Bone marrow (tissue), 2 donors: ENCODE measurements around the gene ITIH5.
"Not testable (repeated sequence)": the region's sequence is repeated elsewhere in the genome, so short reads cannot be mapped to it uniquely, and the experiment has no call there.

Experiments
- DNase-seq, 2 donors: peaks; one replicate each; lab custom pipeline; 2025; lab: John Stamatoyannopoulos, UW

The ITIH5 gene

GRCh38 chr10:7687228-7687907 is 20.6 kb upstream of the ITIH5 start:
- DNase-seq: peak; percentile 11 to 88

DNA sequence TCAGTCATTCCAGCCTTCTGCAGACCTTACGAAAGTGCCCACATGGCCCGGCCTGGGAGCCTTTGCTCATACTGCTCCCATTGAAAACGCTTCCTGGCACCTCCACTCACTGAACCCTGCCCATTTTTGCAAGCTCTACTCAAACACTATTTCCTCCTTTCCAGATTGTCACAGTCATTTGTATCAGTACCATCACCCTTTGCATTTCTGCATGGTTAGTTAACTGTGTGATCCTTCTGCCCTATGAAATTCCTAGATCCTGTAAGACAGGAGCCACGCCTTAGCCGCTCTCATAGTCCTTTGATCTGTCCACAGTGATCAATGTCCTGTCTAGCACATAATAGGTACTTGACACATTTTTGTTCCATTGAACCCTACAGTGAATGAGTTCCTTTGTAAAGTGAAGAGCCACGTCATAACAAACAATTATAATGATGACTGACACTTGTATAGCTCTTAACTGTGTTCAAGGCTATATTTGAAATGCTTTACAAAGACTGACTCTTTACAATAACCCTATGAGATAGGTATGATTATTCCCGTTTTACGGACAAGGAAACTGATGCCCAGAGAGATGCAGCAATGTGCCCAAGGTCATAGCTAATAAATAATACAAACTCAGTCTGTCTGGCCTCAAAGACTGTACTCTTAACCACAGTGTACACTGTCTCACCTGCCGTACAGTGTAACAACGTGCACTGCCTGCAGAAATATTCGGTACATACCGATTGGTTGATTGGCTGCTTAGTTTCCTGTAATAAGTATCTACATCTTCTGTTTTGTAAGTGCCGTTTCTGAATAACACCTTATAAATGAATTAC is 19.8 kb upstream of the ITIH5 start:
- DNase-seq: no peak

DNA sequence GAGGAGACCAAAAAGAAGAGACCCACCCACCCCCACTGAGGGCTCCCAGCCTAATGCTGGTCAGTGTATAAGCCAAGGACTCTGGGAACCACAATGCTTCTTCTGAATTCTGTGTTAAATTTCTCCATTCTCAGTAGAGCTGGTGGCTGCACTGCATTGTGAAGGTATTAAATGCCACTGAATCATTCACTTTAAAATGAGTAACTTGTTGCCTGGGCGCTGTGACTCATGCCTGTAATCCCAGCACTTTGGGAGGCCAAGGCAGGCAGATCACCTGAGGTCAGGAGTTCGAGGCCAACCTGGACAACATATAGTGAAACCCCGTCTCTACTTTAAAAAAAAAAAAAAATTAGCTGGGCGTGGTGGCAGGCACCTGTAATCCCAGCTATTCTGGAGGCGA is 13.3 kb upstream of the ITIH5 start:
- not testable (repeated sequence) for DNase-seq

DNA sequence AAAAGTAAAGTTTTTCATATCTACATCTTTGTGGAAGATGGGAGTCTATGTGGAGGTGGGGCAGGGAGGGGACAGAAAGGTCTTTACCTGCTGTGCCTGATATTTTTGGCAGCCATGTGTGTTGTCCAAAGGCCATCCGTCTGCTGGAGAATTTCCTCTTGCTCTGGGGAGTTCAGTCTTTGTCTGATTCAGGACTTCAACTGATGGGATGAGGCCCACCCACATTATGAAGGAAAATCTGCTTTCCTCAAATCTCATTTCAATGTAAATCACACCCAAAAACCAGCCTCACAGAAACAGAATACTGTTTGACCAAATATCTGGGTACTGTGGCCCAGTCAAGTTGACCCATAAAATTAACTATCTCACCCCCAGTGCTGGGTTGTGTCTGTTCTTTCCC is 12.5 kb upstream of the ITIH5 start:
- no peak for DNase-seq

GRCh38 chr10:7672341-7673134 is 5.8 kb upstream of the ITIH5 start:
- DNase-seq: no peak

- no peak for DNase-seq
Measured at GRCh38 chr10:7670157-7670556, 3.4 kb upstream of the ITIH5 start.

DNA sequence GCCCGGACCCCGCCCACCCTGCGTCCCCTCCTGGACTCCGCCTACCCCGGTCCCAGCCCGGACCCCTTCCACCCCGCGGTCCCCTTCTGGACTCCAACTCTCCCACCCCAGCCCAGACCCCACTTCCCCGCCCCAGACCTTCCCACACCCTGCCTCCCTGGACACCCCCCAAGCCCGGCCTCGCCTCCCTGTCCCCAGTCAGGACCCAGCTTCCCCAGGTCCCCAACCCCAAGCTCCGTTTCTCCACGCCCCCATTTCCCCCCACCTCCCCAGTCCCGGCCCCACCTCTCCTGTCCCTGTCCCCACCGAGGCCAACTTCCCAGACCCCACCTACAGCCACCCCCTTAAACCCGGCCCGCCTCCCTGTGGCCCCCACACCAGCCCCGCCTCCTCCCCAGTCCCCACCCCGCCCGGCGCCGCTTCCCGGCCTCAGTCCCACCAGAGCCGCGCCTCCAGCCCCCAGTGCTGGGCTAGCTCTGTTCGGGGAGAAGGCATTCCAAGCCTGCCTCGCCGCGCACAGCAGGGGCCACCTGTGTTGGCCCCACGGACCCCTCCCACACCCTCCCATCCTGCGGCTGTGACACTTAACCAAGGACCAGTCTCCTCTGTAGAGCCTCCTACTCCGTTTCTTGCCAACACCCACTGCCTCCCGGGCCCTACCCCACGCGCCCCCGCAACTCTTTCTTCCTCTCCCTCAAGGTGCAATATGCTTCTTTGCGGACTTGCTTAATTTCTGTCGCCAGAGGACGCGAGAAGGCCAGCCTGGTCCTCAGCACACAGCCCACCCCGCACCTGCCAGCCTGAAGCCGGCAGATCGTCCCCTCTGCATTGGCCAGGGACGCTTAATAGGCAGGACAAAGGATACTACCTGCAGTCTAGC is 736 bp upstream of the ITIH5 start:
- DNase-seq: no peak

GRCh38 chr10:7665767-7666166 is 999 bp downstream of the ITIH5 start:
- DNase-seq: no peak

DNA sequence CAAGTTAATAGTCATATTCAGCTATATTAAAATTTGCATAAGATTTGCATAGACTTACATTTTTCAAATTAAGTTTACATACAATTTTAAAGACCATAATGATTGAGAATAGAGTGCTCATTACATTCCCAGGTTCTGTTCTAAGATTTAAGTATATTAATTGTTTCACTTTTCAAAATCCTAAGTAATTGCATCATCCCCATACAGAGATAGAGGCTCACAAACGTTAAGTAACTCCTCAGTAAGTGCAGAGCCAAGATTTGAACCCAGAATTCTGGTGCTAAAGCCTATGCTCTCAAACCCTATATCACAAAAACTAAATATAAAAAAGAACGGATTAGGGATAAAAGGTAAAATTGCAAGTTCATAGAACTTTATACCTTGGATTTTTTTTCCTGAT is 2.1 kb downstream of the ITIH5 start:
- no peak for DNase-seq

DNA sequence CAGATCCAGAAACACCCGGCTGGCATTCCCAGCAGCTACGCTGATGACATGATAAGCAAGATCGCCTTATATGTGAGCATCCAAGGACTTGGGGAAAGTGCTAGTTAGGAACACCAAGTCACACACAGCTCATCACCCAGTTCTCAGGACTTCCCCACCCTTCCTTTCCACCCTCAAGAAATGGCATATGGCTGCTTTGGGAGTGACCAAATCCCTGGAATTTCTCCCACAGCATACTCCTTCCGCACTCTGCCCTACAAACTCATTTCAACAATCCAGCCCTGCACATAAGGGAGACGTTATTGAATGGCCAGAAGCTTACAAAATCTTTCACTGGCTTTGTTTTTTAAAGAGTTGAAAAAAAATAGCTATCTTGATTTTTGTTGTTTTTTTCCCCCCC is 4.2 kb downstream of the ITIH5 start:
- no peak for DNase-seq

- DNase-seq: no peak
Measured at GRCh38 chr10:7659560-7659959, 7.2 kb downstream of the ITIH5 start.

DNA sequence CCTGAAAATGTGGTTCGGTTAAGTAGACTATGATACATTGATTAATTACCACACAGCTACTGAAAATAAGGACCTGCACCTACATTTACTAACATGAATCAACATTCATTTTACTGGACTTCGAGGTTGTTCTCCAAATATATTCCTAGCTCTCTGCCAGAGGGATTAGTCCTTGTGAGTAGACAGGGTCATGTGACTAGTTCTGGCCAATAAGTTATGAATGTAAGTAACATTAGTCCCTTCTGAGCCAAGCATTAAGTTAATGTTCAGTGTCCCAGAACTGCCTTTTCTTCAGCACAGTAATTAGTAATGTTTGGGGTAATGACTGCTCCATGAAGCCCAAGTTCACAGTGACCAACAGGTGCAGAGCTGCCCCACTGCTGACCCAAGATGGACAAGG is 9.2 kb downstream of the ITIH5 start:
- DNase-seq: no peak

- not testable (repeated sequence) for DNase-seq
Measured at GRCh38 chr10:7657079-7657478, 9.7 kb downstream of the ITIH5 start.

- DNase-seq: no peak
Measured at GRCh38 chr10:7651853-7652470, 14.8 kb downstream of the ITIH5 start.

DNA sequence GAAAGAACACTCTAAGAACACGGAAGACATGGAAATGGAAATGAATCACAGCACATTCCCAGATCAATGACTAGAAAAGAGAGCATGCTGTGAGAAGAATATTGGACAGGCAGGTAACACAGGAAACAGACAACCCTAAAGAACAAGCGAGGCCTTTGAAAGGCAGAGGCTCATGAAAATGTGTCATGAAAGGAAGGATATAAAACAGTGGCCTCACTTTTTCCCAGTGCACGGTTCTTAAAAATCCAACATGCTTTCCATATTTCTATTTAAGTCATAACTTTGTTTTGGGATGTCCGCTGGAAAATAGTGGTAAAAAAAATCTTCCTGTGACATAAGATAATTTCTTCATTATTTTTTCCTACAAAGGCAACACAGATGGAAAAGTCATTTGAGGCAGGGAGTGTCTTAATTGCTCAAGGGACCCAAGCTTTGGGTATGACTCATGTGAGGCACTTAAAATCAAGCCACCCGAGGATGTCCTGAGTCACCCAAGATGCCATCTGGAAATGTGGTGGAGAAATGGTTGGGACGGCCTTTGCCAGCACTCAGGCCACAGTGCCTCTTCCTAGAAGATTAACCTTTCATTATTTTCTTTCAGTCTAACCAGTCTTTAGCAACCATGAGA is 17.0 kb downstream of the ITIH5 start:
- DNase-seq: no peak

DNA sequence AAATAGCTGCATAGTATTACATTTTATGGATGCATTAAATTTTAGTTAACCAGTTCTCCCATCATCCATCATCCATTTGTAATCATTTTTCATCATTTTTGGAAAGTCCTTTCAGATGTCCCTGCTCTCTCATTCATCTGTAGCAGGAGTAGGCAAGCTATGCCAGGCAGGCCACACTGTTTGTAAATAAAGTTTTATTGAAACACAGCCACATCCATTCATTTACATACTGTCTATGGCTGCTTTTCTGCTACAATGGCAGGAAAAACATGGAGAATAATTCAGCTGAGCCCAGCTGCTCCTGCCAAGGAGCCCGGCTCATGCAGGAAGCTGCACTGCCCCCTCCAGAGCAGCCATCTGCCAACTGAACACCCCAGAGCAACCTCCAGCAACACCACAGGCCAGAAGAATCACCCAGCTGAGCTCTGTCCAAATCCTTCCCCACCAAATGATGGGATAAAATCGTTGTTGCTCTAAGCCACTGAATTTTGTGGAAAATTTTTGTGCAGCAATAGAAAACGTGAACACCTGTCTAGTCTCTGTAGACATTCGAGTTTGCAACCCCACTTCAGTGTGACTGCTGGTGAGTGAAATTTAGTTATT is 19.6 kb downstream of the ITIH5 start:
- no peak for DNase-seq

GRCh38 chr10:7642491-7643011 is 24.2 kb downstream of the ITIH5 start:
- no peak for DNase-seq

- no peak for DNase-seq
Measured at GRCh38 chr10:7635408-7636125, 31.2 kb downstream of the ITIH5 start.

DNA sequence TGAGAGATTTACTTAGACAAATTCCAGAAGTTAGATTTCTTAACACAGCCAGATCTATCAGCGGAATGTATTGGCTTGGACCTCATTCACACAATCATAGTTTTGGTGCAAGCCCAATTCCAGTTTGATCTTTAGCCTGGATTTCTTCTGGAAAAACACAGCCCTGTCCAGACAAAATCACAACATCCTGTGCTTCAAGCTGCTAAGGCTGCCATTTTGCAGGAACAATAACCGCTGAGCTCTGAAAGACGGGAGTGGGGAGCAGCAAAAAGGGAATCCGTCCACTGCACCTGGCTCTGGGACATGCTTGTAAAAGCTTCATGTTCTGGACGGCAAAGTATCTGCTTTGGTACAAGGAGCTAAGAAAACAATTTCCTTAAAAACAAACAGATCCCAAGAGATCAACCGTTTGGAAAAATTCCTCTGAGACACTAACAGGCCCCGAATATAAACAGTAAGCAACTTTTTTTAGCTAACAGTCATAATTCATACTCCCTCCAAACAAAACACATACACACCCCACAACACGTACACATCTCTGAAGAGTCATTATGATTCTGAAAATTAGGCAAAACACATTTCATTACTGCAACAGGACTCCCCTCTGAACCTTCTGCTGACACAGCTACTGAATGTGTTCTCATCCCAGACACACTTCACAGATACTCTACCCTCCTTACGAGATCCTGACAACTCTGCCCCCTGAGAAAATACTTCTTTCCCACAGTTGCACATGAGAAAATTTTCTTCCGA is 32.4 kb downstream of the ITIH5 start:
- no peak for DNase-seq
